CD1c-positive myeloid dendritic cell (primary cell): ENCODE data around the gene C11orf98.
A peak's percentile ranks its signal among the peaks of the same experiment; 100 is the strongest.
"Not testable (repeated sequence)": the region's sequence is repeated elsewhere in the genome, so short reads cannot be mapped to it uniquely, and the experiment has no call there.

ENCODE experiments used
- DNase-seq: peaks from one replicate; pipeline ENCODE4 v3.0.0-alpha.2; 2016; ENCODE audit errors: extremely low spot score

The C11orf98 gene

DNA sequence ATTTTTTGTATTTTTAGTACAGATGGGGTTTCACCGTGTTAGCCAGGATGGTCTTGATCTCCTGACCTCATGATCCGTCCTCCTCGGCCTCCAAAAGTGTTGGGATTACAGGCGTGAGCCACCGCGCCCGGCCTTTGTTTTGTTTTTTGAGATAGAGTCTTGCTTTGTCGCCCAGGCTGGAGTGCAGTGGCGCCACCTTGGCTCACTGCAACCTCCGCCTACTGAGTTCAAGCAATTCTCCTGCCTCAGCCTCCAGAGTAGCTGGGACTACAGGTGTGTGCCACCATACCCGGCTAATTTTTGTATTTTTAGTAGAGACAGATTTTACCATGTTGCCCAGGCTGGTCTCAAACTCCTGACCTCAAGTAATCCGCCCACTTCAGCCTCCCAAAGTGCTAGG, 14.7 kb downstream of the C11orf98 start:
- not testable (repeated sequence) for DNase-seq

DNA sequence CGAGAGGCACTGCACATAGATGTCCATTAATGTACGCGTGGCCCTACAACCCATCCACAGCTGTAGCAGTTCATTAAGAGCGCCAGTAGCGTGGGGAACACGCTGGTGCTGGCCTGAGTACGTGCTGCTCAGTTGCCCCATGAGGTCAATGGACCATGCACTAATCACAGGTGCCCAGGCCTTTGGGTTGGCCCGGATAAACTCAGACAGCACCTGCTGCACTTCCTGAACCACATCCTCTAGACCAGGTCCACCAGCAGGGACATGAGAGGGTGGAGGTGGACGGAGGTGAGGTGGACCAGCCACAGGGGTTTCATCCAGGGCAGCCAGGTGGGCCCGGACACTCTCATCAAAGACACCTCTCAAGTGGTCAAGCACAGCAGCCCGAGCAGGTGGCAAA, 15.5 kb downstream of the C11orf98 start:
- DNase-seq, result no peak

DNA sequence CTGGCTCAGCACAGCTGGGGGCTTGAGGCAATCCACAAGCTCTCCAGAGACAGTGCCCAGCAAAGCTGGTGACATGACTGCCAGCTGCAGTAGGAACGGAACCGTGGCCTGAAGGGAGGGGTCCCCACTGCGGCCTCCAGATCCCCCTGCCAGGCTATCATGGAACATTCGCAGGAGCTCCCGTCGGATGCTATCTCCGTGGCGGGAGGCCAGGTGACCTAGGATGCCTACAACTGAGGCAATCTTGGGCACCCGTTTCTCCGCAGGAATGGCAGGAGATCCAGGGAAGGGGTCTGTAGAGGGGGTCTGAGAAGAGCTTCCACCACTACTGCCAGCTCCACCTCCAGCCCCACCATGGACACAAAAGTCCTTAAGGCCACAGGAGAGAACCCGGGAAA, 16.0 kb downstream of the C11orf98 start:
- DNase-seq, result no peak

DNA sequence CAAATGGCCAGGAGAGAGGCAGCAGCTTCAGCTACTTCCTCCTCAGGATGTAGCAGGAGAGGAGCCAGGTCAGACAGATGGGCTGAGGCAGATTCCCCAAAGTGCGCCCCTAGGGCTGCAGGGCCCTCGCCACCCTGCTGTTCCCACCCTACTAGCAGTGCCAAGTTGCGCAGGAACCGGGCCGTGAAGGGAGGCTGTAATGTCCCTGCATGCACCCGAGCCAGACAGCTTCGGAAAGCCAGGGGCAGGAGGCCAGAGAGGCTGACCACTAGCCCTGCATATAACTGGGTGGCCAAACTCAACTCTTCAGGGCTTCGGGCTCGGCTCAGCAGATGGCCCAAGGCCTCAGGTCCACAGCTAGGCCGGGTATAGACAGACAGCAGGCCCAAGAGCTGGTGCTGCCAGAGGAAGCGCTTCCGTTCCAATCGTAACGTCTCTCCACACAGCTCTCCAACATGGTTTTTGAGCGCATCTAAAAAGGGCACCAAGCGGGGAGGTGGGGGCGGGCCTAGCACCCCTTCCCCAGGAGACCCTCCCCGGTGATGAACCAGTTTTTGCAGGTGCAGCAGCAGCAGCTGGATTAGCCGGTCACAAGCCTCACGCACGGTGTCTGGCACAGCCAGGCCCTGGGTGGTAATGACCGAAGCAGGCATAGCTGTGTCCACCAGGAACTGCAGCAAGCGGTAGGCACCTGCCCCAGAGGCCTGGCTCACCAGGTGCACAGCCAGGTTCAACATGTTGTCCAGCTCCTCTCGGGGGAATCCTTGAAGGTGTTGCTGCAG, 16.6 kb downstream of the C11orf98 start:
- no peak for DNase-seq

DNA sequence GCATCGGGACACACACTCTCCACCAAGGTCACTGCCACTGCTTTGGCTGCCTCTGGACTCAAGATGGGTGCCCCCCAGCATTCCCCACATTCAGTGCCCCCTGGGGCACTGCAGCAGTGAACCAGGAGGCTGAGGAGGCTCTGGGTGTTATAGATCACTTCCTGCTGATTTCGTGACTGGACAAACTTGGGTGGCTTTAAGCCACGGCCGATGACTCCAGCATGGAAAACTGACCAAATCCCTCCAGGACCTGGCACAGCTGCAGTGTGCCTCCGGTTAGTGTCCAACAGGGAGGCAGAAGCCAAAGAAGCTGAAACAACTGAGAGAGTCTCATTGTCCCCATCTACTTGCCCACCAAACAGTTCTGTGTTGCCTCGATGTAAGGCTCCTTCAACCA, 17.4 kb downstream of the C11orf98 start:
- DNase-seq, result no peak

DNA sequence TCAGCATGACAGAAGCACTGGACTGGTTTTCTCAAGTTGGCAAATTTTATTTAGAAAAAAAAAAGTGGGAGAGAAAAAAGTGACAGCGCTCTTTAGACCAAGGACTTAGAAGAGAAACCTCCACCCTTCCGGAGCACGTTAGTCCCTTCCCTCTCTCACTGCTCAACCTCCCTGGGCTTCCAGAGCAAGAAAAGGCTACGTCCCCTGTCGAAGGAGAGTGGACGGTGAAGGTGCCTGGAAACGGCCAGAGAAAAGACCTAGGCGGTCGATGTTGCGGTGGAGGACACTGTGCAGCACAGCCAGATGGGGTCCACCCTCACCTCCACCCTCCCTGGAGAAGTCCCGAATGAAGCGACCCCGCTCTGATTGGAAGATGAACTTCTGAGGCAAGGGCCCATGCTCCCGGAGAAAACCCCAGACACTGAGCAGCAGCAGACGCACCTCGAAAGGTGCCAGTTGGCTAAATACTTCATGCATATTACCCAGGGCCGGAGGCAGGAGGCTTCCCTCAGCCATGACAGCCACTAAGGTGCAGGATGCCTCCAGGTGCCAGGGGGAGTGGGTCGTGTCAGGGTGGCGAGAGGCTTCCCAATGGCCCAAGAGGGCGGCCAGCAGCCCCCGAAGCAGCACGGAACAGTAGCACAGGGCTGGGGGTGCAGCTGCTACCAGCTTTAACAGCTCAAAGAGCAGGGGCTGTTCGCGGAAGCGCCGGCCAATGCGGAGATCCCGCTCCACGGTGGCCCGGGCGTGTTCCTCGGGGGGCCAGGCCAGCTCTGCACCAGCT, 18.0 kb downstream of the C11orf98 start:
- DNase-seq, result no peak

DNA sequence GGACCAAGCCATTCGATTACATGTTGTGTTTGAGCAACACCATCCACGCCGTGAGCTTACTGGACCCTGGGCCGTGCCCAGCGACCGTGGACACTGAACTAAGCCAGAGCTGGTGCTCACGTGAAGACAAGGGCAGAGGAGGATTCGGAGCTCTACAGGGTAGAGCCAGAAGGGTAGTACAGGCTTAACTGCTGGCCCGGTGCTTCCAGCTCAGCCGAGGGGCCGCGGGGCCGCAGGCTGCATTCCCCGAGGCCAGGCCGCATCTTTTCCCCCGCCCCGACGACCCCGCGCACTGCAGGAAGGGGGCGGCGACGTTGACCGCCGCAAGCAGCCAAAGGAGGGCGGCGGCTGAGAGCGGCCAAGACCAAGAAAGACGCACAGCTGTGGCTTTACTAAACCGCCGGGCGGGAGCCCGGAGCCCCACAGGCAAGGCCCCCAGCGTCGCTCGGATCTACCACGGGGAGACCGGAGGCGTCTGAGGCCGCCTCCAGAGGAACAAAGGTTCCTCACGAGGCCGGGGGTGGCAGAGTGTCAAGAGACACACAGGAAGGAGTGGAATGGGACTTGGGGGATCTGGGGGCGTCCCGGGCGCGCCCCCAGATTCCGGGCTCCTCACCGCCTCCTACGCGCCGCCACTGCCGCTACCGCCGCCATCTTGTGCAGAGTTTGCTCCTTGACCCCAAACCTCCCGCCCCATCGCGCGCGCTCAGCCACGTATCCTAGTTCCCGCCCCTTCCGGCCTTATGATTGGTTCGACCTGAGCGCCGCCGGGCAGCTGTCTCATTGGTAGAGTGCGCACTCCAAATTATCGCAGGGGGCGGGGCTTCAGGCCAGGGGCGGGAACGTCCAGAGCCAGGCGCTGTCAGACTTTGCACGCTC, 18.8 kb downstream of the C11orf98 start, which contains the start of gene GANAB:
Gene GANAB, minus strand, starts transcription at position 668 of the 879 bp plus-strand sequence. Its CDS starts 14 bp downstream, at position 654.
- DNase-seq, result peak; percentile 99

DNA sequence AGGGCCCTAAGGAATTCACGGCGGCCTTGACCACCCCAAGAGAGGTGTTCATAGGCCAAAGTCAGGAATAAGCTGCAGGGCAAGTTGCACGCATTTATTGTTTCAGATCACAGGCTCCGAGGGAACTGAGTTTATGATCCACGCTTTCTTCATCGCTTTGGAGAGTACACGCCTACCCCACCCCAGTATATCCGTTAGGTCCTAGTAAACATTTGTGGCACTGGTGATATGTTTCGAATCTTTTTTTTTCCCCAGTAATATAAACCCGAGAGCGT, 19.4 kb downstream of the C11orf98 start:
- peak; percentile 3 for DNase-seq

DNA sequence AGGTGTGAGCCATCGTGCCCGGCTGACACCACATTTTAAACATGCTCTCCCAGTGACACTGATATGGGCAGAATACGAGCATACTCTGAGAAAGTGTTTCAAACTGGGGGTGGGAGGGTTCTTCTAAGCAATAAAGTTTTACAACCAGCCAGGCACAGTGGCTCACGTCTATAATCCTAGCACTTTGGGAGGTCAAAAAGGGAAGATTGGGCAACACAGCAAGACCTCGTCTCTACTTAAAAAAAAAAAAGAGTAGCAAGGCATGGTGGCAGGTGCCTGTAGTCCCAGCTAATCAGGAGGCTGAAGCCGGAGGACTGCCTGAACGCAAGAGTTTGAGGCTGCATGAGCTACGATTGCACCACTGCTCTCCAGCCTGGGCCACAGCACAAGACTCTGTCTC, 20.8 kb downstream of the C11orf98 start:
- DNase-seq, result no peak

DNA sequence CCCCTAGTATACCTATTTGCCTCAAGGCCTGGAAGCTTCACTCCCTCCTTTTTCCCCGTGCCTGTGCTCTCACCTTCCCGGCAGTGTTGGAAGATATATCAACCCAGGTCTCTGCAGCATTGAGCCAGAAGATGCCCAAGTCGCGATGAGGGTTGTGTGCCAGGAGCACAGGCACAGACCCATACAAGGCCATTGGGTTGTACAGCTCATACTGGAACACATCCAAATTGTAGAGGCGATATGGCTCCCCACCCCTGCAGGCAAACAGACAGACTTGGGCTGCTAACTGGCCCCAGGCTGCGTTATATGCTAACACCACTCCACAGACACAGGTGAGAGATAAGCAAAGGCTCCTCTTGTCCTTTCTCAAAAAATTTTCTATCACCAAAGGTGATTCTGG, 32.5 kb downstream of the C11orf98 start:
- no peak for DNase-seq

DNA sequence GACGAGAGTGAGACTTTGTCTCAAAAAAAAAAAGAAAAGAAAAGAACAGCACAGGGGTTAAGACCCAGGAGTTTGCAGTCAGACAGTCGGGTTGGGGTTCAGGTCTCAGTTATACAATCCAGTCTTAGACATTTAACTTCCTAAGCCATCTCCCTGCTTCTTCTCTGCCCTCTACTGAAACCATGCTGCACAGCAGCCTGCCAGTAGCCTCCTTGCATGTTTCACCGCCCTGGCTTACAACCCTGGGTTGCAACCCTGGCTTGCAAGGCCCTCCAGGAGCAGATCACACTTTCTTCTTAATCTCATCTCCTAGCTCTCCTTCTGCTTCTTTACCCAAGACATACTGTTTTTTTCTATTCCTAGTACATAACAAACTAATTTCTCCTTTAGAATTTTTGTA, 37.3 kb downstream of the C11orf98 start:
- no peak for DNase-seq

DNA sequence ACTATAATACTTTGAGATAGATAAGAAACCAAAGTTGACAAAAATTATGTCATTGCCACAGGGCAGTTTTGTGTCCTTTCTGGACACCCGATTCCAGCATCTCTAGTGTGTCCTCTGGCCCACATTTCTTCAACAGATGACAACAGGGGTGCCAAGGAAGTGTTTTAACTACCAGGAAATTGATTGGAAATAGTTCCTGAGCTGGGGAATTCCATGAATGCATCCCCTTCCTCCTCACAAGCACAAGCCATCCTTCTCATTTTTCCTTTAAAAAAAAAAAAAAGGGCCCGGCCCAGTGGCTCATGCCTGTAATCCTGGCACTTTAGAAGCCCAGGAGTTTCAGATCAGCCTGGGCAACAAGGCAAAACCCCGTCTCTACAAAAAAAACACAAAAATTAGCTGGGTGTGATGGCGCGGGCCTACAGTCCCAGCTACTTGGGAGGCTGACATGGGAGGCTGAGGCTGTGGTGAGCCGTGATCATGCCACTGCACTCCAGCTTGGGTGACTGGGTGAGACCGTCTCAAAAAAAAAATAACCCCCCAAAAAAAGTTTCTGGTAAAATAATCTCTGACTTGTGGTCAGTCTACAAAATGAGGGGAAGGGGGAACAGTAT, 42.4 kb downstream of the C11orf98 start:
- DNase-seq, result no peak

DNA sequence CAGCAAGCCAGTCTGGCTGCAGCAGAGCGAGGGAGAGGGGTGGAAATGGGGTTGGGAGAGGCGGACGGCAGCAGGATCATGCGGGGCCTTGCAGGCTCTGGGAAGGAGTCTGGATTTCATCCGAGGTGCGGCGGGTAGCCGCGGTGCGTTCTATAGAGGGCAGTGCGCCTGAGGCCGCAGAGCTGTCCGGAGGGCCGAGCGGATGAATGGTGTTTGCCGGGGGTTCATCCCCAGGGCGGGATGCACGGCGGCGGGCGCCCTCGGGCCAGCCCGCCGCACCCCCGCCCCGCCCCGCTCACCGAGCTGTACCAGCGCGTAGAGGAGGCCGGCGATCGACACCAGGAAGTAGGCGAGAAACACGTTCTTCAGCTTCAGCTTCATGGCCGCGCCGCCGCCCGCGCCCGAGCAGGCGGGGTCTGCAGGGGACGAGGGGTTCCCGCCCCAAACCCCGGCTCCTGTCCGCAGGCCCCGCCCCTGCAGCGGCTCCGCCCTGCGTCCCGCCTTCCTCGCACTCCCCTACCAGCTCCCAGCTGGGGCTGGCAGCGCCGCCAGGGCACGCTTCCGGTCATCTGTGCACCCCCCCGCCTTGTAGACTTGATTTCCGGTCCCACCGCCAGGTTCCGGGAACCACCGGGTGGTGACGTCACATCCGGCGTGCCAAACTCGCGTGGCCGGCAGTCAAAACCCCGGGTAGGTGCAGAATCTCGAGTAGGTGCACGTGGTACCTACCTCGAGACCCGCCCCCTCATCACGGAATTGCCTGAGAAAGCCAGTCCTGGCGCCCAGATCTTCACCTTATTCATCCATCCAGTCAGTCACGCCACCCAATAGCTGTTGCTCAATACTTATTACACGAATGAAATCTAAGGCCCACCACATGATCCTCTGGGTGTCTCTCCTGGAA, 43.2 kb downstream of the C11orf98 start, which contains the start of gene B3GAT3:
Gene B3GAT3, minus strand, starts transcription at position 420 of the 904 bp plus-strand sequence. Its CDS starts 39 bp downstream, at position 381.
- DNase-seq, result peak; percentile 98

DNA sequence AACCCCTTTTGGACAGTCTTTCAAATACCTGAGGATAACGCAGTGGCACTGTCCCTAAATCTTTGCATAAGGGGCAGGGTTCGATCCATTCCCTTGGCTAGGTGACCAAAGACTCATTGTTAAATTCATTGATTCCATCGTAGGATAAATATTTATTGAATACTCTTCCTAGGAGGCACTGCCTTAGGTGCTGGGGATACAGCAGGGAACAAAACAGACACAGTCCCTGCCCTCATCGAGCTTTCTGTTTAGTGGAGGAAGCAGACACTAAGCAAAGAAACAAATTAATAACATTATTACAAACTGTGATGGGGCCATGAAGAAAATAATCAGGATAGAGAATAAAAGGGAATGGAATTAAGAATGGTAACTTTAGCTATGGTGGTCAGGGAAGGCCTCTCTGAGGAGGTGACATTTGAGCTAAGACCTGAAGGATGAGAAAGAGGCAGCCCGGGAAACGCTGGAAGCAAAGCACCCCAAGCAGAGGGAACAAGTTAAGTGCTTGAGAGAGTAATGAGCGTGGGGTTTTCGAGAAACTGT, 43.9 kb downstream of the C11orf98 start:
- DNase-seq, result no peak

DNA sequence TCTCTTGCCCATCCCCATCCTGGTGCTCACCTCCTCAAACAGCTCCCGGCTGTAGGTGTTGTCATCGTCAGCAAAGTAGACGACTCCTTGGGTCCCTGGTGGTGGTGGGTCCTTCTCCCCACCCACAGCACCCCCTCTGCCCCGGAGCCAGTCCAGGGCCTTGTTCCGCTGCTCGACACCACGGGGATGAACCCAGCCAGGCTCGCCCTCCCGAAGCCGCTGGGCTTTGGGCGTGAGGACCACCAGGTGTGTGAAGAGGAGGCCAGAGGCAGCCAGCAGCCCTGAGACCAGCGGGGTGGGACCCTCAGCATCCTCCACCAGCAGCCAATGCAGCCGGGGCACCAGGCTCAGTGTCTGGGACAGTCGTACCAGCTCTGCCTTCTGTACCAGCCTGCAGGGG, 48.1 kb downstream of the C11orf98 start:
- not testable (repeated sequence) for DNase-seq

DNA sequence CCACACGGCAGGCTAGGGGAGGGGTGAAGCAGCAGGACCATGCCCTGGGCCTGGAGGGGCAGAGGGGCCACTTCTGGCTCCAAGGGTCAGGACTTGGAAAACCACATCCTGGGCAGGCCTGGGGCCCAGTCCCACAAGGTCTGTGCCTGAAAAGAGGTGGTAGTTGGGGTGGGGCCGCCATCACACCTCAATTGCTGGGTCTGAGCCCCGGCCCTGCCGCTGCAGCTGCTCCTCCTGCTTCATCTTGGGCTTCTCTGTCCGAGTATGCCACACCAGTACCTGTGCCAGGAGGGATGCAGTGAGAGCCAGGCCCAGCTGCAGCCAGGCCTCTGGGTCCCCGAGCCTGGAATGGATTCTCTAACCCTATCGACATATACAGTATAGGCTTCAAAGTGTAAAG, 49.5 kb downstream of the C11orf98 start:
- DNase-seq, result no peak

DNA sequence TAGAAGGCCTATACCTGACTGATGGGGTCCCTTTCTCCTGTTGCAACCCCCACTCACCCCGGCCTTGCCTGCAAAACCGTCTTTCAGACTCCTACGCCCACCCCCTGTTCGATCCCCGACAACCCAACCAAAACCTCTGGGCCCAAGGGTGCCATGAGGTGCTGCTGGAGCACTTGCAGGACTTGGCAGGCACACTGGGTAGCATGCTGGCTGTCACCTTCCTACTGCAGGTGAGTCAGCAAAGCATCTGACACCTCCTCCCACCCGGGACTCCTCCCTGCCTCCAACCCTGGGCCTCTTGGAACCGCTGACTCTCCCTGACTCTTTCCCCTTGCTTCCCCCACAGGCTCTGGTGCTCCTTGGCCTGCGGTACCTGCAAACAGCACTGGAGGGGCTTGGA, 50.7 kb downstream of the C11orf98 start:
- no peak for DNase-seq

DNA sequence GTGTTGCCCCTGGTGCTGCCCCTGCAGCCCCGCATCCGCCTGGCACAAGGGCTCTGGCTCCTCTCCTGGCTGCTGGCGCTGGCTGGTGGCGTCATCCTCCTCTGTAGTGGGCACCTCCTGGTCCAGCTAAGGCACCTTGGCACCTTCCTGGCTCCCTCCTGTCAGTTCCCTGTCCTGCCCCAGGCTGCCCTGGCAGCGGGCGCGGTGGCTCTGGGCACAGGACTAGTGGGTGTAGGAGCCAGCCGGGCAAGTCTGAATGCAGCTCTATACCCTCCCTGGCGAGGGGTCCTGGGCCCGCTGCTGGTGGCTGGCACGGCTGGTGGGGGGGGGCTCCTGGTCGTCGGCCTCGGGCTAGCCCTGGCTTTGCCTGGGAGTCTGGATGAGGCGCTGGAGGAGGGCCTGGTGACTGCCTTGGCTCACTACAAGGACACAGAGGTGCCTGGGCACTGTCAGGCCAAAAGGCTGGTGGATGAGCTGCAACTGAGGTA, 51.7 kb downstream of the C11orf98 start:
- no peak for DNase-seq
